ENCODE results near the gene WNT9A. TPM values are rescaled to one million over a fixed set of nuclear protein-coding genes. Genes with fewer than 3 reads are reported as not detected.
"Not testable (repeated sequence)": the region's sequence is repeated elsewhere in the genome, so short reads cannot be mapped to it uniquely, and the experiment has no call there.

WNT9A gene
- total RNA-seq, 1 donor from 2014 or later, result 0.64 TPM

DNA sequence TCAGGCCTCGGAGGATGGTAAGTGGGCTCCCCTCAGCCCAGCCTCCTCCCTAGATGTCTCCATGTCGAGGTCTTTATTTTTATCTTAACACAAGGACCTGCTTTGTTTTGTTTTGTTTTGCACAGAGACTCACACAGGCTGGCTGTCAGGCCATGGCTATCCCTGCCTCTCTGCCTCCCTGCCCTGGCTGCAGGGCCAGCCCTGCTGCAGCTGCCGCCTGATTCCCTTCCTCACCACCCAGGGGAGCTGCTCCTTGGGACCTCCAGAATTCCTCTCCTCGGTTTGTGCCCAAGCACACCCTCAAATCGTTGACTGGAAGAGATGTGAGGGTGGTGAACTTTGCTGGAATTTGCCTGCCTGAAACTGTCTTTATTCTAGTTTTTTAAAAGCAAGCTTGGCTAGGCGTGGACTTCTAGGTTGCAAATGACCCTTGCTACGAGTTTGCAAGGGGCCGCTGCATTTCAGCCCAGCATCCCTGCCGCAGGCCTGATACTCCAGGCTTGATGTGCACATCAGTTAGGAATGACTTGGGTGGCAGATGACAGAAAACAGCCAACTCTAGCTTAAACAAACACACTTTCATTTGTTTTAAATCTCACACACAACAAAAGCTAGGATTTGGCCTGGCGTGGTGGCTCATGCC lies 37.1 kb downstream of the WNT9A start:
- DNase-seq (ENCODE audit: low read depth in 2 of 2), result no peak

DNA sequence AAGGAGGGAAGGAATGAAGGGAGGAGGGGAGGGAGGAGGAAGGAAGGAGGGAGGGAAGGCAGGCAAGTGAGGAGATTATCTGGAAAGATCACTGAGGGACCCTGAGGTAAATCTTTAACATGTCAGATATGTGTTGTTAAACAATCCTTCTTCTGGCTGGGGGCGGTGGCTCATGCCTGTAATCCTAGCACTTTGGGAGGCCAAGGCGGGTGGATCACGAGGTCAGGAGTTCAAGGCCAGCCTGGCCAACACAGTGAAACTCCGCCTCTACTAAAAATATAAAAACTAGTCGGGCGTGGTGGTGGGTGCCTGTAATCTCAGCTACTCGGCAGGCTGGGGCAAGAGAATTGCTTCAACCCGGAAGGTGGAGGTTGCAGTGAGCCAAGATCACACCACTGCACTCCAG lies 37.8 kb downstream of the WNT9A start:
- not testable (repeated sequence) for DNase-seq (ENCODE audit: low read depth in 2 of 2)

- no peak for DNase-seq (ENCODE audit: low read depth in 2 of 2)
Measured at GRCh38 chr1:227909188-227909587, 38.5 kb downstream of the WNT9A start.

- no peak for DNase-seq (ENCODE audit: low read depth in 2 of 2)
Measured at GRCh38 chr1:227908359-227908758, 39.4 kb downstream of the WNT9A start.

- no peak for DNase-seq (ENCODE audit: low read depth in 2 of 2)
Measured at GRCh38 chr1:227907439-227908015, 40.2 kb downstream of the WNT9A start.

- DNase-seq (ENCODE audit: low read depth in 2 of 2), result no peak
Measured at GRCh38 chr1:227906550-227907071, 41.1 kb downstream of the WNT9A start.

DNA sequence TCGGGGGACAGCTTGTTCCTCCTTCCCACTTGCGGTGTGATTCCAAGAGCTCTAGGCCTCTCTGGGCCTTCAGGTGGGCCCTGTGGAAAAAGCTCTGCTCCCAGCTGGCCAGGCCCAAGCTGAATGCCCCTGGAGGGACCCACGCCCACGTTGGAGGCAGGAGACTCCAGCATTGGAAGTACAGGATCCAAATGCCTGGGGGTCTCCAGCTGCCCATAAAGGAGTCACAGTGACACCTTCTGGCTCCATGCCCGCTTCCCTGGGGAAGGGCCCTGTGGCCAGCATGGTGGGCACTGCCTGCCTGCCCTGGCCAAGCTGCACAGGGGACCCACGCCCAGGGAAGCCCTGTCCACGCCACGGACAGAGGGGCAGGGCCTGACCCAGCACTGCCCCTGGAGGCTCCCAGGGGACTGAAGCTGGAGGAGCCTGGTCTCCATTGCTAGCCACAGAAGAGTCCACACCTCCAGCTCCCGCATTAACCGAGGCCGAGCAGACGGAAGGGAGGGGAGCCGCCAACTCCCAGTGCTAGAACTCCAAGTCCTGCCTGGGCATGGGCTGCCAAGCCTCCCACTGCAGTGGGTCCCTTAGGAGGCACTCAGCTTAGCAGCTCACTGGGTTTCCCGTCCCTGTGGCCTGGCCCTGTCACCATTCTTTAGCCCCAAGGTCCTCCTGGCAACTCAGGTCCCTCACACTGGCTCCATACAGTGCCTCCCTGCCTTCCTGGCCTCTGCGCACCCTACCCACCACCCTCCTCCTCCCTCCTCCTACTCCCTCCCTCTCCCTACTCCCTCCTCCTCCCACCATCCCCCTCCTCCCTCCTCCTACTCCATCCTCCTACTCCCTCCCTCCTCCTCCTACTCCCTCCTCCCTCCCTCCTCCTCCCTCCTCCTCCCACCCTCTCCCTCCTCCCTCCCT lies 41.9 kb downstream of the WNT9A start:
- no peak for DNase-seq (ENCODE audit: low read depth in 2 of 2)

GRCh38 chr1:227904541-227905335 lies 43.0 kb downstream of the WNT9A start:
- DNase-seq (ENCODE audit: low read depth in 2 of 2), result no peak

GRCh38 chr1:227903614-227904501 lies 43.9 kb downstream of the WNT9A start:
- no peak for DNase-seq (ENCODE audit: low read depth in 2 of 2)

- DNase-seq (ENCODE audit: low read depth in 2 of 2), result no peak
Measured at GRCh38 chr1:227903061-227903521, 44.6 kb downstream of the WNT9A start.

- DNase-seq (ENCODE audit: low read depth in 2 of 2), result no peak
Measured at GRCh38 chr1:227902641-227902990, 45.1 kb downstream of the WNT9A start.

DNA sequence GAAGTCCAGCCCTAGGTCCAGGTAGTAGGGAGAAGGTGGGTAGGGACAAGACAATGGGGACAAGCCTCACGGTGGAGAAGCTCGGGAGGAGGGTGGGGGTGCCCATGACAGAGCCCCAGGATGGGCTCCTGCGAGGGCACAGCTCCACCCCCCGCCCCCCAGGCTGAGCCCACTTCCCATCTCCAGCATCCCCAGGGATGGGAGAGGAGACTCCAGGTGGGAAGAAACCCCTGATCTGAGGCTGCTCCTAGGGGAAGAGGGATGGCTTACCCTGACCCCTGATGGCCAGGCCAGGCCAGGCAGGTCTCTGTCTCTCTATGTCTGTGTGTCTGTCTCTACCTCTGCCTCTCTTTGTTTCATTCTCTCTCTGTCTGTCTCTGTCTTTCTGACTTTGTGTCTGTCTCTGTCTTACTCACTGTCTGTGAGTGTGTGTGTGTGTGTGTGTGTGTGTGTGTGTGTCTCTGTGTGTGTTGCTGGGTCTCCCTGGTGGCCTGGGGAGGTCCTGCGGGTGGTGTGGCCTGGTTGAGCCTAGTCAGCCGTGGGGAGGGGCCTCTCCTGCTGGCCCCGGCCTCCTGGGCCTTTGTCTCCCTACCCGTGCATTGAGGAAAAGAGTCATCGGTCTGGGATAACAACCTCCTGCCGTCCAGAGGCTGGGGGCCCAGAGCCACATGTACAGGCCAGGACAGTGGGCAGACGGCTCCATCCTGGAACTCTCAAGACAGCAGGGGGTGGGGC lies 45.7 kb downstream of the WNT9A start:
- DNase-seq (ENCODE audit: low read depth in 2 of 2), result peak in 1 of 2 donors; percentile 10

- no peak for DNase-seq (ENCODE audit: low read depth in 2 of 2)
Measured at GRCh38 chr1:227901239-227901905, 46.4 kb downstream of the WNT9A start.

- DNase-seq (ENCODE audit: low read depth in 2 of 2), result no peak
Measured at GRCh38 chr1:227900571-227901051, 47.1 kb downstream of the WNT9A start.

- DNase-seq (ENCODE audit: low read depth in 2 of 2), result no peak
Measured at GRCh38 chr1:227899820-227900449, 47.8 kb downstream of the WNT9A start.

- no peak for DNase-seq (ENCODE audit: low read depth in 2 of 2)
Measured at GRCh38 chr1:227899141-227899819, 48.5 kb downstream of the WNT9A start.

DNA sequence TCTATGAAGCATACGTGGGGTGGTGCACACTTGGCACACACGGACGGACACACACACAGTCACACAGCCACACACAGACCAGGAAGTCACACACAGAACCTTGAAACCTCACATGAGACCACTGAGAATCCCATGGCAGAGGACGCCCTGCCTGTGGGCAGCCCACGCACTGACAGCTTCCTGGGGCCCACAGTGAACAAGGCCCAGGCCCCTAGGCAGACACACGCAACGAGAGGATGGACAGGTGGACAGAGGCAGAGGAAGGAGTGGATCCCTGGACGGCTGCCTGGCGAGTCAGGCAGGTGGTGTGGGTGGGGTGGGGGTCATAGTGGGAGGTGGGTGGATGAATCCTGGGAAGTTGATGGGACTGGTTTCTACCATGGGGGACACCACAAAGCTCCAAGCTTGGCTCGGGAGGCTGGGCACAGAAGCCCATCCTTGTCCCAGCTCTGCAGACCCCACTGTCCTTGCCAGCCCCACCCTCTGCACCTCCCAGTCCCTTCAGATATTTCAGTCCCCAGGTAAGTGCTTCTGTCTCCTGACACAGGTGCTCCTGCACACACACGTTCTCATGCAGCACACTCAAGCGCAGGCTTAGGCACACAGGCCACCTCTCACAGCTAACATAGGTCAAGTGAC lies 49.1 kb downstream of the WNT9A start:
- no peak for DNase-seq (ENCODE audit: low read depth in 2 of 2)

Measured in dermis microvascular lymphatic vessel endothelial cell (primary cell).